Upper lobe of left lung (tissue), 6 donors: ENCODE data around the gene LY6G6F. TPM values are rescaled to one million over a fixed set of nuclear protein-coding genes. Genes with fewer than 3 reads are reported as not detected.

Experiments
- ATAC-seq, 2 donors: fragments of 200-7000 bp; cut with Tn5 transposase; one replicate each; pipeline ENCODE4 v1.9.1; 2022; ENCODE audit warnings: mild to moderate bottlenecking in 2 of 2, moderate library complexity in 2 of 2; ENCODE audit not compliant: low FRiP score in 2 of 2
- DNase-seq, 2 donors: peaks; one replicate each; pipeline ENCODE4 v3.0.0-alpha.2; 2019 to 2020
- H3K27ac ChIP-seq, 4 donors: fragments of 200-600 bp; sonication (generic); one replicate each; pipeline ENCODE4 v1.5.1; 2016 to 2019
- H3K27me3 ChIP-seq, 4 donors: fragments of 200-600 bp; sonication (generic); one replicate each; pipeline ENCODE4 v1.5.1; 2017 to 2019
- H3K36me3 ChIP-seq, 4 donors: fragments of 200-600 bp; sonication (generic); one replicate each; pipeline ENCODE4 v1.5.1; 2016 to 2019
- H3K4me1 ChIP-seq, 4 donors: fragments of 200-600 bp; sonication (generic); one replicate each; pipeline ENCODE4 v1.5.1; 2018 to 2019
- H3K4me3 ChIP-seq, 4 donors: fragments of 200-600 bp; sonication (generic); one replicate each; pipeline ENCODE4 v1.5.1; 2017 to 2019; ENCODE audit warnings: mild to moderate bottlenecking in 2 of 4, moderate library complexity in 1 of 4
- H3K9me3 ChIP-seq, 4 donors: fragments of 200-600 bp; sonication (generic); one replicate each; pipeline ENCODE4 v1.5.1; 2018 to 2019
- CTCF ChIP-seq, 6 experiments: fragments of 450-650 bp in 4 of 6; fragments of 200-600 bp in 2 of 6; sonication (generic) in 2 of 6; IDR thresholded peaks; one replicate each; pipeline ENCODE4 v1.5.1; 2016 to 2019; ENCODE audit warnings: antibody characterized with exemption in 6 of 6
- EP300 ChIP-seq, 4 donors: sonication (generic); formaldehyde crosslinking; IDR thresholded peaks; one replicate each; pipeline ENCODE4 v1.5.1; 2017; ENCODE audit warnings: antibody characterized with exemption in 4 of 4, control low read depth in 2 of 4
- POLR2A ChIP-seq, 4 donors: fragments of 450-650 bp; IDR thresholded peaks; one replicate each; pipeline ENCODE4 v1.5.1; 2016 to 2017; ENCODE audit warnings: antibody characterized with exemption in 4 of 4, mild to moderate bottlenecking in 2 of 4
- POLR2AphosphoS5 ChIP-seq, 2 donors: sonication (generic); formaldehyde crosslinking; IDR thresholded peaks; one replicate each; pipeline ENCODE4 v1.5.1; 2017; ENCODE audit warnings: antibody characterized with exemption in 2 of 2
- WGBS, 2 donors: methylation state at CpG; one replicate each; pipeline ENCODE4 v1.1.5; 2017 to 2018; 5-methylcytosine and 5-hydroxymethylcytosine counted together
- total RNA-seq, 6 donors: library from RNA; depleted of rRNA in 4 of 6; stranded (reverse); fragments of >200 nt in 4 of 6; gene quantifications; one replicate each; pipeline versions ENCODE4 v1.1.0 to v1.2.1, GENCODE V29; 2016 to 2021
- donor health status: DM: no; HTN: no; CAD: no; lungs with moderate emphysema.
- donor health status: DM: no; HTN: yes; CAD: no; lungs with severe emphysema.

The LY6G6F gene
- total RNA-seq, 6 donors from 2014 or later = 0.63 to 9.4 (median 1.7) TPM

- H3K4me1 ChIP-seq = no peaks in the 10 kb centered on the region
- H3K27ac ChIP-seq = no peak overlapping the region
- H3K27me3 ChIP-seq = no peaks in the 10 kb centered on the region
- H3K9me3 ChIP-seq = no peaks in the 10 kb centered on the region
- TF ChIP-seq POLR2A (IDR thresholded peaks at IDR 0.05) = no peak
- no peak for DNase-seq
- ATAC-seq = no peak
- 97 to 98% methylated on average over 10 to 12 of the region's 12 CpGs for WGBS, 2 donors
- H3K36me3 ChIP-seq = peaks cover 21 to 99% (median 88%) of the 10 kb centered on the region in 4 donors
- H3K4me3 ChIP-seq = no peak overlapping the region
Measured at GRCh38 chr6:31691564-31692108, 15.0 kb upstream of the LY6G6F start.

GRCh38 chr6:31692353-31692752 is 14.3 kb upstream of the LY6G6F start:
- DNase-seq = no peak
- H3K4me3 ChIP-seq = no peak overlapping the region
- peaks cover 21 to 97% (median 84%) of the 10 kb centered on the region in 4 donors for H3K36me3 ChIP-seq
- H3K4me1 ChIP-seq = no peaks in the 10 kb centered on the region
- no peak overlapping the region for H3K27ac ChIP-seq
- no peaks in the 10 kb centered on the region for H3K27me3 ChIP-seq
- ATAC-seq = no peak
- 91 to 95% methylated on average over 4 of the region's 4 CpGs for WGBS, 2 donors
- no peak for TF ChIP-seq POLR2AphosphoS5 (IDR thresholded peaks at IDR 0.05)
- no peak for TF ChIP-seq EP300 (IDR thresholded peaks at IDR 0.05)
- H3K9me3 ChIP-seq = no peaks in the 10 kb centered on the region

GRCh38 chr6:31692886-31693285 is 13.8 kb upstream of the LY6G6F start:
- Histone ChIP-seq H3K4me1 (peaks cover 0 to 1% (median 0%) of the 10 kb centered on the region in 4 donors), H3K36me3 (peaks cover 21 to 95% (median 80%) of the 10 kb centered on the region in 4 donors), H3K27ac (no peak overlapping the region), H3K9me3 (no peaks in the 10 kb centered on the region), H3K4me3 (no peak overlapping the region), H3K27me3 (no peaks in the 10 kb centered on the region)
- ATAC-seq (no peak), DNase-seq (no peak)
- WGBS, 2 donors = 84 to 93% methylated on average over 9 of the region's 9 CpGs
- TF ChIP-seq CTCF (IDR thresholded peaks at IDR 0.05) = no peak
- TF ChIP-seq EP300 (IDR thresholded peaks at IDR 0.05) = no peak
- TF ChIP-seq POLR2A (IDR thresholded peaks at IDR 0.05) = no peak
- TF ChIP-seq POLR2AphosphoS5 (IDR thresholded peaks at IDR 0.05) = no peak

DNA sequence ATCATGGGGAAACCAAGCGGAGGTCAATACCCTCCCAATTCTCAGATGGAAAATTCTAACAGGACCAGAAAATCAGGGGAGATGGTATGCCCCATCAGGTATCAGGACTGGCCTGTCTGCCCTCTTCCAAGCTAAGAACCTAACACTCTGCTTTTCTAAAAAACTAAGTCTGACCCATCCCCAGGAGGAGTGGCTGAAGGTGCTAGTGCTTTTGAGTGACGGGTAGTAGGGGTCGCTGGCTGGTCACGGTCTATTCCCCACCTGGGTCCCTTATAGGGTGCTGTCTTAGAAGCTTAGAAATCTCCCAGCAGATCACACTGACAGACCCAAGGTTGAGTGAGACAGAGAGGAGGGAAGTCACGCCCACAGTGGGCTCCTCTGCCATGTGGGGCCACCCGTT is 13.1 kb upstream of the LY6G6F start:
- DNase-seq (no peak), ATAC-seq (no peak)
- Histone ChIP-seq H3K27me3 (no peaks in the 10 kb centered on the region), H3K27ac (no peak overlapping the region), H3K36me3 (peaks cover 21 to 94% (median 75%) of the 10 kb centered on the region in 4 donors), H3K4me1 (peaks cover 0 to 8% (median 1%) of the 10 kb centered on the region in 4 donors), H3K9me3 (no peaks in the 10 kb centered on the region), H3K4me3 (no peak overlapping the region)
- 90 to 92% methylated on average over 6 of the region's 6 CpGs for WGBS, 2 donors
- TF ChIP-seq CTCF (IDR thresholded peaks at IDR 0.05) (no peak), POLR2A (IDR thresholded peaks at IDR 0.05) (no peak), EP300 (IDR thresholded peaks at IDR 0.05) (no peak), POLR2AphosphoS5 (IDR thresholded peaks at IDR 0.05) (no peak)

- H3K4me3 ChIP-seq = no peak overlapping the region
- ATAC-seq (no peak), DNase-seq (no peak)
- no peak overlapping the region for H3K27ac ChIP-seq
- 43 to 57% methylated on average over 3 of the region's 3 CpGs for WGBS, 2 donors
- H3K27me3 ChIP-seq = no peaks in the 10 kb centered on the region
- H3K4me1 ChIP-seq = peaks cover 15 to 28% (median 18%) of the 10 kb centered on the region in 4 donors
- no peaks in the 10 kb centered on the region for H3K9me3 ChIP-seq
- peaks cover 9 to 75% (median 48%) of the 10 kb centered on the region in 4 donors for H3K36me3 ChIP-seq
- TF ChIP-seq CTCF (IDR thresholded peaks at IDR 0.05) (no peak), POLR2A (IDR thresholded peaks at IDR 0.05) (no peak), POLR2AphosphoS5 (IDR thresholded peaks at IDR 0.05) (no peak), EP300 (IDR thresholded peaks at IDR 0.05) (no peak)
Measured at GRCh38 chr6:31697555-31697954, 9.1 kb upstream of the LY6G6F start.
